Cardiac muscle cell (in vitro differentiated cells and primary cell): ENCODE results near the gene RAI14. TPM values are rescaled to one million over a fixed set of nuclear protein-coding genes. Genes with fewer than 3 reads are reported as not detected.
A peak's percentile ranks its signal among the peaks of the same experiment; 100 is the strongest.

ENCODE experiments used
- DNase-seq, 2 donors: peaks; one replicate each; pipeline versions ENCODE4 v3.0.0 to v3.0.0-alpha.2; 2010 to 2017; ENCODE audit warnings: low read depth in 1 of 2, low spot score in 1 of 2
- H3K27ac ChIP-seq: fragments of 200-600 bp; sonication (generic); 2 replicates; pipeline ENCODE4 v1.5.1; 2016
- H3K27me3 ChIP-seq: fragments of 200-600 bp; sonication (generic); 2 replicates; pipeline ENCODE4 v1.6.0; 2016; ENCODE audit warnings: control low read depth
- H3K36me3 ChIP-seq: fragments of 200-600 bp; sonication (generic); 2 replicates; pipeline ENCODE4 v1.5.1; 2016; ENCODE audit warnings: control low read depth
- H3K4me1 ChIP-seq: fragments of 200-600 bp; sonication (generic); 2 replicates; pipeline ENCODE4 v1.8.1; 2017; ENCODE audit warnings: low read depth, mild to moderate bottlenecking, mixed run types
- H3K4me3 ChIP-seq: fragments of 200-600 bp; sonication (generic); 2 replicates; pipeline ENCODE4 v1.5.1; 2016; ENCODE audit warnings: mild to moderate bottlenecking
- H3K9me3 ChIP-seq: fragments of 200-600 bp; sonication (generic); 2 replicates; pipeline ENCODE4 v1.5.1; 2017; ENCODE audit warnings: low read depth, mild to moderate bottlenecking, control low read depth
- CTCF ChIP-seq: IDR thresholded peaks from 2 replicates; pipeline ENCODE4 v1.5.1; 2012; ENCODE audit warnings: low read depth, mild to moderate bottlenecking, low read length
- polyA plus RNA-seq: library from polyadenylated mRNA; unstranded; fragments of >200 nt; fragmentation: Nextera tagmentation; extraction: Ambion mirVana; gene quantifications from 2 replicates; pipeline ENCODE4 v1.2.1, GENCODE V29; 2016
- total RNA-seq: library from RNA; depleted of rRNA; stranded (reverse); fragments of >200 nt; gene quantifications from 2 replicates; pipeline ENCODE4 v1.2.3, GENCODE V29; 2016

RAI14 gene
- total and polyA plus RNA-seq, 2 experiments from 2014 or later: 9.6 to 11.6 TPM

- Histone ChIP-seq H3K9me3 (no peaks in the 10 kb centered on the region), H3K4me3 (no peak overlapping the region), H3K36me3 (no peaks in the 10 kb centered on the region), H3K27ac (no peak overlapping the region), H3K27me3 (no peaks in the 10 kb centered on the region), H3K4me1 (no peaks in the 10 kb centered on the region)
- TF ChIP-seq CTCF: no peak
- peak in 1 of 2 donors; percentile 49 for DNase-seq
Observed at GRCh38 chr5:34622098-34622400, 34.1 kb upstream of the RAI14 start.

- no peak for DNase-seq
Observed at GRCh38 chr5:34624691-34625090, 31.4 kb upstream of the RAI14 start.

GRCh38 chr5:34625246-34625645, 30.9 kb upstream of the RAI14 start:
- no peak overlapping the region for H3K27ac ChIP-seq
- H3K27me3 ChIP-seq: no peaks in the 10 kb centered on the region
- H3K36me3 ChIP-seq: no peaks in the 10 kb centered on the region
- TF ChIP-seq CTCF: no peak
- no peak for DNase-seq
- H3K4me1 ChIP-seq: no peaks in the 10 kb centered on the region
- H3K4me3 ChIP-seq: no peak overlapping the region
- no peaks in the 10 kb centered on the region for H3K9me3 ChIP-seq

More at GRCh38 chr5:34624691-34625090, 31.4 kb upstream of the RAI14 start:
- H3K27me3 ChIP-seq: no peaks in the 10 kb centered on the region
- H3K4me3 ChIP-seq: no peak overlapping the region
- no peaks in the 10 kb centered on the region for H3K36me3 ChIP-seq
- TF ChIP-seq CTCF: no peak
- H3K27ac ChIP-seq: no peak overlapping the region
- no peaks in the 10 kb centered on the region for H3K4me1 ChIP-seq
- no peaks in the 10 kb centered on the region for H3K9me3 ChIP-seq

GRCh38 chr5:34626036-34626435, 30.1 kb upstream of the RAI14 start:
- Histone ChIP-seq H3K4me3 (no peak overlapping the region), H3K36me3 (no peaks in the 10 kb centered on the region), H3K4me1 (no peaks in the 10 kb centered on the region), H3K9me3 (no peaks in the 10 kb centered on the region), H3K27me3 (no peaks in the 10 kb centered on the region), H3K27ac (no peak overlapping the region)
- DNase-seq: peak in 1 of 2 donors; percentile 66
- TF ChIP-seq CTCF: no peak

- no peak for DNase-seq
Observed at GRCh38 chr5:34626751-34627150, 29.4 kb upstream of the RAI14 start.

More at GRCh38 chr5:34626751-34627150, 29.4 kb upstream of the RAI14 start:
- no peak for TF ChIP-seq CTCF
- Histone ChIP-seq H3K4me1 (no peaks in the 10 kb centered on the region), H3K9me3 (no peaks in the 10 kb centered on the region), H3K27ac (no peak overlapping the region), H3K36me3 (no peaks in the 10 kb centered on the region), H3K27me3 (no peaks in the 10 kb centered on the region), H3K4me3 (no peak overlapping the region)
